Keratinocyte (primary cell): ENCODE measurements around the gene AVPR1A. TPM values are rescaled to one million over a fixed set of nuclear protein-coding genes. Genes with fewer than 3 reads are reported as not detected.
A peak's percentile ranks its signal among the peaks of the same experiment; 100 is the strongest.

ENCODE experiments used
- DNase-seq: peaks from one replicate; pipeline ENCODE4 v3.0.0-alpha.2; 2011; ENCODE audit warnings: low read depth, missing footprints, low spot score
- FAIRE-seq: peaks from 2 replicates; lab custom pipeline; 2011; peaks lifted over from hg19 to GRCh38; lab: Jason Lieb, UNC
- H2AFZ ChIP-seq: 2 replicates; pipeline ENCODE4 v1.6.0; 2012; ENCODE audit warnings: low read length, control low read depth, inconsistent platforms; ENCODE audit not compliant: control insufficient read depth
- H3K27ac ChIP-seq: 2 replicates; pipeline ENCODE4 v1.5.1; 2011; ENCODE audit warnings: low read length; ENCODE audit not compliant: control insufficient read depth, insufficient read depth
- H3K27me3 ChIP-seq: 3 replicates; pipeline ENCODE4 v1.6.0; 2011; ENCODE audit warnings: low read length; ENCODE audit not compliant: control insufficient read depth, insufficient read depth; ENCODE audit errors: extremely low read depth
- H3K36me3 ChIP-seq, 2 experiments: 2 replicates in 1 of 2; 3 replicates in 1 of 2; pipeline ENCODE4 v1.5.1; 2011; ENCODE audit warnings: low read length in 2 of 2, mild to moderate bottlenecking in 1 of 2; ENCODE audit not compliant: control insufficient read depth in 2 of 2, insufficient read depth in 2 of 2; ENCODE audit errors: extremely low read depth in 1 of 2
- H3K4me1 ChIP-seq: 3 replicates; pipeline ENCODE4 v1.5.1; 2011; ENCODE audit warnings: low read length; ENCODE audit not compliant: control insufficient read depth, insufficient read depth; ENCODE audit errors: extremely low read depth
- H3K4me2 ChIP-seq: 3 replicates; pipeline ENCODE4 v1.6.0; 2011; ENCODE audit warnings: low read depth, low read length; ENCODE audit not compliant: control insufficient read depth, insufficient read depth; ENCODE audit errors: extremely low read depth
- H3K4me3 ChIP-seq, 3 experiments: fragments of 200-600 bp in 1 of 3; sonication (generic) in 1 of 3; 2 replicates in 2 of 3; 3 replicates in 1 of 3; pipeline ENCODE4 v1.5.1; 2011 to 2016; ENCODE audit warnings: low read length in 3 of 3, mild to moderate bottlenecking in 3 of 3, control low read depth in 2 of 3, inconsistent platforms in 1 of 3, low read depth in 1 of 3, mixed read lengths in 1 of 3, mixed run types in 1 of 3, moderate library complexity in 1 of 3; ENCODE audit not compliant: control insufficient read depth in 2 of 3, insufficient read depth in 2 of 3; ENCODE audit errors: extremely low read depth in 1 of 3
- H3K79me2 ChIP-seq: 2 replicates; pipeline ENCODE4 v1.6.0; 2012; ENCODE audit warnings: low read length; ENCODE audit not compliant: control insufficient read depth, insufficient read depth
- H3K9ac ChIP-seq: 3 replicates; pipeline ENCODE4 v1.6.0; 2011; ENCODE audit warnings: low read length; ENCODE audit not compliant: control insufficient read depth, insufficient read depth; ENCODE audit errors: extremely low read depth
- H3K9me1 ChIP-seq: 3 replicates; pipeline ENCODE4 v1.6.0; 2011; ENCODE audit warnings: low read length; ENCODE audit not compliant: control insufficient read depth, insufficient read depth; ENCODE audit errors: extremely low read depth
- H3K9me3 ChIP-seq: 2 replicates; pipeline ENCODE4 v1.5.1; 2012; ENCODE audit warnings: low read depth, low read length; ENCODE audit not compliant: control insufficient read depth
- H4K20me1 ChIP-seq: 3 replicates; pipeline ENCODE4 v1.6.0; 2011; ENCODE audit warnings: low read length; ENCODE audit not compliant: control insufficient read depth, insufficient read depth; ENCODE audit errors: extremely low read depth
- CTCF ChIP-seq, 3 experiments: IDR thresholded peaks in 1 of 3; conservative IDR thresholded peaks in 1 of 3; optimal IDR thresholded peaks in 1 of 3; 2 replicates in 2 of 3; 3 replicates in 1 of 3; pipeline versions ENCODE3 to v1.5.1; 2011; ENCODE audit warnings: low read length in 3 of 3, mild to moderate bottlenecking in 3 of 3, moderate library complexity in 2 of 3, control low read depth in 1 of 3, inconsistent platforms in 1 of 3; ENCODE audit not compliant: insufficient read depth in 2 of 3; ENCODE audit errors: extremely low read depth in 1 of 3
- EZH2 ChIP-seq: IDR thresholded peaks from one replicate; pipeline ENCODE4 v1.6.1; 2012; ENCODE audit warnings: inconsistent platforms, mild to moderate bottlenecking, low read length, moderate library complexity
- dilution Hi-C: fragments of 300-500 bp; cut with MboI; formaldehyde crosslinking; loops from one replicate; pipeline ENCODE4 v1.7.0; 2020; ENCODE audit warnings: low sequenced_read_pairs; ENCODE audit not compliant: extremely low pct_ligation_motif_present
- polyA minus RNA-seq, 3 experiments: library from RNA; depleted of rRNA, polyadenylated mRNA; stranded (reverse); fragments of >200 nt; gene quantifications; 1 replicate in 1 of 3; 2 replicates in 1 of 3; 3 replicates in 1 of 3; pipeline ENCODE4 v1.2.3, GENCODE V29; 2011
- polyA plus RNA-seq, 5 experiments: library from polyadenylated mRNA; depleted of rRNA in 3 of 5; stranded (reverse) in 3 of 5; stranded (forward) in 1 of 5; unstranded in 1 of 5; fragments of >200 nt; gene quantifications; 1 replicate in 1 of 5; 2 replicates in 3 of 5; 3 replicates in 1 of 5; pipeline versions ENCODE4 v1.2.1 to v1.2.3, GENCODE V29; 2011 to 2012; ENCODE audit warnings: missing spikeins in 2 of 5, low read depth in 1 of 5, low replicate concordance in 1 of 5

The AVPR1A gene
- polyA plus RNA-seq (not detected in 3 replicates), polyA minus RNA-seq (not detected in 3 replicates)
- polyA plus RNA-seq (2011; ENCODE audit: low read depth) = not detected
- not detected in 2 replicates for polyA plus RNA-seq (2011; cell fraction: cytosol; rRNA removed)
- polyA plus RNA-seq (2011; cell fraction: nucleus; rRNA removed) = not detected in 2 replicates
- polyA plus RNA-seq (2012; ENCODE audit: low replicate concordance) = not detected in 2 replicates
- polyA minus RNA-seq (2011; cell fraction: cytosol; rRNA and poly(A)+ RNA removed) = not detected
- not detected in 2 replicates for polyA minus RNA-seq (2011; cell fraction: nucleus; rRNA and poly(A)+ RNA removed)

GRCh38 chr12:63150713-63151622 is at the start of gene AVPR1A:
AVPR1A (minus strand) TSS chr12:63151201; CDS start chr12:63150836, 365 bp downstream.
- H3K4me3 ChIP-seq = peak within 1 kb of the TSS in 1 of 3 experiments; percentile 23
- TF ChIP-seq CTCF (optimal IDR thresholded peaks at IDR 0.05 in 1 of 3, IDR thresholded peaks at IDR 0.05 in 1 of 3, conservative IDR thresholded peaks at IDR 0.05 in 1 of 3; ENCODE audit: extremely low read depth in 1 of 3, insufficient read depth in 2 of 3, low read length in 3 of 3) = no peak
- TF ChIP-seq EZH2 = no peak
- FAIRE-seq (no peak), DNase-seq (no peak)
- no peak within 1 kb of the TSS for H3K27ac ChIP-seq
- no peaks in the 10 kb centered on the region for H3K79me2 ChIP-seq
- no peak within 1 kb of the TSS for H3K9ac ChIP-seq
- H3K4me2 ChIP-seq = peak within 1 kb of the TSS; percentile 39
- H3K9me1 ChIP-seq = no peaks in the 10 kb centered on the region
- no peak within 1 kb of the TSS for H2AFZ ChIP-seq
- no peaks in the 10 kb centered on the region for H3K36me3 ChIP-seq
- H3K9me3 ChIP-seq = peaks cover 5% of the 10 kb centered on the region
- no peaks in the 10 kb centered on the region for H3K4me1 ChIP-seq
- no peaks in the 10 kb centered on the region for H4K20me1 ChIP-seq
- dilution Hi-C loops = no loop called here
- peaks cover 38% of the 10 kb centered on the region for H3K27me3 ChIP-seq

- Histone ChIP-seq H3K9me3 (no peaks in the 10 kb centered on the region), H3K9ac (no peak overlapping the region), H3K79me2 (no peaks in the 10 kb centered on the region), H3K4me2 (no peak overlapping the region), H2AFZ (no peak overlapping the region), H3K9me1 (no peaks in the 10 kb centered on the region), H3K36me3 (no peaks in the 10 kb centered on the region), H3K4me1 (no peaks in the 10 kb centered on the region), H3K27me3 (no peaks in the 10 kb centered on the region), H4K20me1 (no peaks in the 10 kb centered on the region), H3K4me3 (no peak overlapping the region), H3K27ac (no peak overlapping the region)
- DNase-seq (no peak), FAIRE-seq (no peak)
- dilution Hi-C loops = no loop called here
- TF ChIP-seq EZH2 = no peak
- TF ChIP-seq CTCF (optimal IDR thresholded peaks at IDR 0.05 in 1 of 3, IDR thresholded peaks at IDR 0.05 in 1 of 3, conservative IDR thresholded peaks at IDR 0.05 in 1 of 3; ENCODE audit: extremely low read depth in 1 of 3, insufficient read depth in 2 of 3, low read length in 3 of 3) = no peak
Measured at GRCh38 chr12:63196168-63196567, 45.2 kb upstream of the AVPR1A start.
